Activated CD4-positive, alpha-beta T cell treated with anti-CD3 and anti-CD28 coated beads, Interleukin-2, amount 10 ng/mL, durations not matched to agents 7 days and 5 days (primary cell): ENCODE data around the gene NR2C1. TPM values are rescaled to one million over a fixed set of nuclear protein-coding genes. Genes with fewer than 3 reads are reported as not detected.

Experiments
- CTCF ChIA-PET: fragments of 350-600 bp; sonication (Branson Sonifier 250); formaldehyde crosslinking; loops from one replicate; lab custom pipeline; 2021; ENCODE audit warnings: antibody characterized with exemption; lab: Charles Lee
- POLR2A ChIA-PET: fragments of 350-600 bp; sonication (Branson Sonifier 250); formaldehyde crosslinking; loops from one replicate; lab custom pipeline; 2021; ENCODE audit warnings: antibody characterized with exemption; lab: Charles Lee
- DNase-seq: peaks from one replicate; pipeline ENCODE4 v3.0.0-alpha.2; 2020
- H3K27ac Mint-ChIP-seq: one replicate; pipeline ENCODE4 v1.8.0; 2021; ENCODE audit warnings: mild to moderate bottlenecking, moderate library complexity, mixed read lengths
- H3K27me3 Mint-ChIP-seq: one replicate; pipeline ENCODE4 v1.8.0; 2021; ENCODE audit warnings: mixed read lengths
- H3K36me3 Mint-ChIP-seq: one replicate; pipeline ENCODE4 v1.8.0; 2021; ENCODE audit warnings: low read depth, mixed read lengths
- H3K4me1 Mint-ChIP-seq: one replicate; pipeline ENCODE4 v1.8.0; 2021; ENCODE audit warnings: mixed read lengths
- H3K4me3 Mint-ChIP-seq: one replicate; pipeline ENCODE4 v1.8.0; 2021; ENCODE audit warnings: mild to moderate bottlenecking, moderate library complexity, mixed read lengths
- H3K9me3 Mint-ChIP-seq: one replicate; pipeline ENCODE4 v1.8.0; 2021; ENCODE audit warnings: mixed read lengths
- total RNA-seq, 2 experiments: library from RNA; stranded (reverse); gene quantifications; one replicate each; pipeline ENCODE4 v1.2.3, GENCODE V29; 2021

The NR2C1 gene
- 10 to 100 TPM; 31.6 to 49.7 TPM for total RNA-seq

- POLR2A ChIA-PET, result interaction anchor here (1.5 kb wide), 1 partner anchor 144 kb away, joined by 6 read pairs; the partner anchor contains the start of genes FGD6 and VEZT
- Mint-ChIP-seq H3K27me3 (no peaks in the 10 kb centered on the region), H3K27ac (peak within 1 kb of the TSS; percentile 92), H3K4me3 (peak within 1 kb of the TSS; percentile 86), H3K4me1 (peaks cover 22% of the 10 kb centered on the region), H3K9me3 (no peaks in the 10 kb centered on the region), H3K36me3 (peaks cover 5% of the 10 kb centered on the region)
- CTCF ChIA-PET, result interaction anchor here (0.5 to 1.8 kb wide), 18 partner anchors 10 to 1000 kb away, joined by 3 to 9 read pairs (median 4); no protein-coding TSS in a partner anchor
- peak; percentile 95 for DNase-seq
Measured at GRCh38 chr12:95072900-95073697, at the start of gene NR2C1. Gene NR2C1, minus strand, starts transcription at chr12:95073618. Its CDS starts 6,234 bp downstream, at chr12:95067384.

GRCh38 chr12:95118788-95119179 is 45.4 kb upstream of the NR2C1 start:
- POLR2A ChIA-PET, result no interaction called here
- H3K27ac Mint-ChIP-seq, result no peak overlapping the region
- CTCF ChIA-PET, result no interaction called here

GRCh38 chr12:95118138-95118787 is 44.8 kb upstream of the NR2C1 start:
- H3K4me1 Mint-ChIP-seq, result peaks cover 7% of the 10 kb centered on the region
- POLR2A ChIA-PET, result no interaction called here
- H3K9me3 Mint-ChIP-seq, result no peaks in the 10 kb centered on the region
- CTCF ChIA-PET, result interaction anchor here (0.6 to 1.0 kb wide), 2 partner anchors 114 to 416 kb away, joined by 3 to 4 read pairs; no protein-coding TSS in a partner anchor
- no peak overlapping the region for H3K27ac Mint-ChIP-seq
- no peak for DNase-seq
- no peaks in the 10 kb centered on the region for H3K36me3 Mint-ChIP-seq
- H3K27me3 Mint-ChIP-seq, result no peaks in the 10 kb centered on the region
- H3K4me3 Mint-ChIP-seq, result no peak overlapping the region

More at GRCh38 chr12:95118788-95119179, 45.4 kb upstream of the NR2C1 start:
- H3K36me3 Mint-ChIP-seq, result no peaks in the 10 kb centered on the region
- H3K4me3 Mint-ChIP-seq, result no peak overlapping the region
- H3K4me1 Mint-ChIP-seq, result peaks cover 7% of the 10 kb centered on the region
- DNase-seq, result no peak
- no peaks in the 10 kb centered on the region for H3K9me3 Mint-ChIP-seq
- no peaks in the 10 kb centered on the region for H3K27me3 Mint-ChIP-seq

- POLR2A ChIA-PET, result no interaction called here
Measured at GRCh38 chr12:95117178-95117599, 43.8 kb upstream of the NR2C1 start.

GRCh38 chr12:95116773-95117172 is 43.4 kb upstream of the NR2C1 start:
- no peaks in the 10 kb centered on the region for H3K36me3 Mint-ChIP-seq
- no peak for DNase-seq
- H3K27me3 Mint-ChIP-seq, result no peaks in the 10 kb centered on the region
- H3K9me3 Mint-ChIP-seq, result no peaks in the 10 kb centered on the region
- H3K4me3 Mint-ChIP-seq, result no peak overlapping the region
- CTCF ChIA-PET, result interaction anchor here (0.9 to 1.4 kb wide), 2 partner anchors 43 to 357 kb away, joined by 3 to 4 read pairs; partner anchors contain the start of genes METAP2 and NR2C1
- POLR2A ChIA-PET, result no interaction called here
- H3K4me1 Mint-ChIP-seq, result peaks cover 7% of the 10 kb centered on the region
- no peak overlapping the region for H3K27ac Mint-ChIP-seq

More at GRCh38 chr12:95117178-95117599, 43.8 kb upstream of the NR2C1 start:
- Mint-ChIP-seq H3K36me3 (no peaks in the 10 kb centered on the region), H3K27me3 (no peaks in the 10 kb centered on the region), H3K4me3 (no peak overlapping the region), H3K4me1 (peaks cover 7% of the 10 kb centered on the region), H3K27ac (no peak overlapping the region), H3K9me3 (no peaks in the 10 kb centered on the region)
- CTCF ChIA-PET, result interaction anchor here (1.0 to 1.4 kb wide), 2 partner anchors 356 to 417 kb away, joined by 3 to 4 read pairs; partner anchors contain the start of gene METAP2
- DNase-seq, result peak; percentile 79

GRCh38 chr12:95116341-95116740 is 42.9 kb upstream of the NR2C1 start:
- H3K27ac Mint-ChIP-seq, result no peak overlapping the region
- H3K27me3 Mint-ChIP-seq, result no peaks in the 10 kb centered on the region
- no peaks in the 10 kb centered on the region for H3K9me3 Mint-ChIP-seq
- peaks cover 7% of the 10 kb centered on the region for H3K4me1 Mint-ChIP-seq
- H3K36me3 Mint-ChIP-seq, result no peaks in the 10 kb centered on the region
- ChIA-PET POLR2A (no interaction called here), CTCF (interaction anchor here (0.9 to 1.4 kb wide), 2 partner anchors 43 to 357 kb away, joined by 3 to 4 read pairs; partner anchors contain the start of genes METAP2 and NR2C1)
- no peak overlapping the region for H3K4me3 Mint-ChIP-seq
- DNase-seq, result no peak

- H3K4me1 Mint-ChIP-seq, result peaks cover 7% of the 10 kb centered on the region
- CTCF ChIA-PET, result no interaction called here
- H3K27ac Mint-ChIP-seq, result no peak overlapping the region
- POLR2A ChIA-PET, result interaction anchor here (0.6 kb wide), 1 partner anchor 17 kb away, joined by 3 read pairs; no protein-coding TSS in a partner anchor
- DNase-seq, result no peak
- H3K36me3 Mint-ChIP-seq, result no peaks in the 10 kb centered on the region
- H3K9me3 Mint-ChIP-seq, result no peaks in the 10 kb centered on the region
- H3K4me3 Mint-ChIP-seq, result no peak overlapping the region
- H3K27me3 Mint-ChIP-seq, result no peaks in the 10 kb centered on the region
Measured at GRCh38 chr12:95115641-95116040, 42.2 kb upstream of the NR2C1 start.

- DNase-seq, result no peak
- ChIA-PET CTCF (interaction anchor here (0.5 to 0.9 kb wide), 2 partner anchors 9 to 1528 kb away, joined by 3 read pairs; no protein-coding TSS in a partner anchor), POLR2A (interaction anchor here (0.6 kb wide), 1 partner anchor 16 kb away, joined by 3 read pairs; no protein-coding TSS in a partner anchor)
- Mint-ChIP-seq H3K36me3 (no peaks in the 10 kb centered on the region), H3K4me1 (peaks cover 7% of the 10 kb centered on the region), H3K27me3 (no peaks in the 10 kb centered on the region), H3K27ac (no peak overlapping the region), H3K9me3 (no peaks in the 10 kb centered on the region), H3K4me3 (no peak overlapping the region)
Measured at GRCh38 chr12:95114766-95115405, 41.5 kb upstream of the NR2C1 start.

- H3K27me3 Mint-ChIP-seq, result no peaks in the 10 kb centered on the region
- ChIA-PET CTCF (no interaction called here), POLR2A (no interaction called here)
- H3K9me3 Mint-ChIP-seq, result no peaks in the 10 kb centered on the region
- no peak overlapping the region for H3K27ac Mint-ChIP-seq
- DNase-seq, result no peak
- H3K4me3 Mint-ChIP-seq, result no peak overlapping the region
- H3K4me1 Mint-ChIP-seq, result peaks cover 15% of the 10 kb centered on the region
- no peaks in the 10 kb centered on the region for H3K36me3 Mint-ChIP-seq
Measured at GRCh38 chr12:95107362-95107761, 33.9 kb upstream of the NR2C1 start.

- DNase-seq, result no peak
- POLR2A ChIA-PET, result no interaction called here
- Mint-ChIP-seq H3K36me3 (no peaks in the 10 kb centered on the region), H3K27me3 (no peaks in the 10 kb centered on the region), H3K4me1 (peaks cover 15% of the 10 kb centered on the region), H3K9me3 (no peaks in the 10 kb centered on the region), H3K4me3 (no peak overlapping the region), H3K27ac (no peak overlapping the region)
- CTCF ChIA-PET, result interaction anchor here (0.5 to 0.6 kb wide), 2 partner anchors 21 to 224 kb away, joined by 3 read pairs; no protein-coding TSS in a partner anchor
Measured at GRCh38 chr12:95105540-95105939, 32.1 kb upstream of the NR2C1 start.

GRCh38 chr12:95104919-95105452 is 31.6 kb upstream of the NR2C1 start:
- DNase-seq, result no peak
- H3K4me1 Mint-ChIP-seq, result peaks cover 15% of the 10 kb centered on the region
- H3K9me3 Mint-ChIP-seq, result no peaks in the 10 kb centered on the region
- no peaks in the 10 kb centered on the region for H3K36me3 Mint-ChIP-seq
- POLR2A ChIA-PET, result no interaction called here
- CTCF ChIA-PET, result no interaction called here
- H3K27ac Mint-ChIP-seq, result no peak overlapping the region
- H3K27me3 Mint-ChIP-seq, result no peaks in the 10 kb centered on the region
- H3K4me3 Mint-ChIP-seq, result no peak overlapping the region
